ENCODE results near the gene CACNB3.

Gene CACNB3

GRCh38 chr12:48788854-48789775 is 29.2 kb upstream of the CACNB3 start, which contains the start of gene ADCY6:
TSS of gene ADCY6 (minus strand) at chr12:48789089. CDS start at chr12:48783434, 5,655 bp downstream.
- DNase-seq: peak; percentile 82

GRCh38 chr12:48789858-48790326 is 28.4 kb upstream of the CACNB3 start:
- DNase-seq: no peak

GRCh38 chr12:48793696-48794095 is 24.6 kb upstream of the CACNB3 start:
- no peak for DNase-seq

GRCh38 chr12:48794870-48795269 is 23.4 kb upstream of the CACNB3 start:
- DNase-seq: no peak

GRCh38 chr12:48795550-48796455 is 22.5 kb upstream of the CACNB3 start:
- peak; percentile 76 for DNase-seq

- no peak for DNase-seq
These were observed 21.3 kb upstream of the CACNB3 start for GRCh38 chr12:48796976-48797375.

- no peak for DNase-seq
These were observed 17.8 kb upstream of the CACNB3 start for GRCh38 chr12:48800457-48800856.

- no peak for DNase-seq
These were observed 17.3 kb upstream of the CACNB3 start for GRCh38 chr12:48800971-48801370.

- DNase-seq: no peak
These were observed 14.6 kb upstream of the CACNB3 start for GRCh38 chr12:48803675-48804074.

GRCh38 chr12:48807981-48808380 is 10.3 kb upstream of the CACNB3 start:
- DNase-seq: no peak

GRCh38 chr12:48810903-48811431 is 7.3 kb upstream of the CACNB3 start:
- DNase-seq: no peak

- no peak for DNase-seq
These were observed 6.7 kb upstream of the CACNB3 start for GRCh38 chr12:48811437-48812090.

GRCh38 chr12:48812389-48812788 is 5.9 kb upstream of the CACNB3 start:
- no peak for DNase-seq

- peak; percentile 33 for DNase-seq
These were observed 4.6 kb upstream of the CACNB3 start for GRCh38 chr12:48813465-48814261.

- DNase-seq: peak; percentile 77
These were observed 3.8 kb upstream of the CACNB3 start for GRCh38 chr12:48814262-48815125.

- DNase-seq: peak; percentile 92
These were observed 2.9 kb upstream of the CACNB3 start for GRCh38 chr12:48815126-48816110.

- DNase-seq: no peak
These were observed 2.0 kb upstream of the CACNB3 start for GRCh38 chr12:48816143-48816854.

- peak; percentile 66 for DNase-seq
These were observed 715 bp downstream of the CACNB3 start for GRCh38 chr12:48818831-48819590.
